ENCODE measurements around the gene HM13. TPM values are rescaled to one million over a fixed set of nuclear protein-coding genes. Genes with fewer than 3 reads are reported as not detected.
A peak's percentile ranks its signal among the peaks of the same experiment; 100 is the strongest.

HM13 gene
- total and polyA plus RNA-seq, 8 donors: 10.7 to 181 (median 91.8) TPM

GRCh38 chr20:31565699-31566318 lies 51.6 kb downstream of the HM13 start:
- Histone ChIP-seq H3K27ac (peak overlapping the region; percentile 55 to 95 (median 77)), H3K4me3 (peak overlapping the region in 1 of 4 donors; percentile 9), H3K36me3 (peaks cover 42 to 93% (median 88%) of the 10 kb centered on the region in 4 donors), H3K4me1 (peaks cover 38 to 77% (median 46%) of the 10 kb centered on the region in 4 donors), H3K27me3 (no peaks in the 10 kb centered on the region), H3K9me3 (no peaks in the 10 kb centered on the region)
- intact Hi-C loops (cut with DNase I; ENCODE audit: low total_unique reads): loop anchor here (5.0 kb wide), 1 partner anchor 46 kb away; no protein-coding TSS in a partner anchor
- DNase-seq: no peak
- 62 to 79% (median 74%) methylated on average over 3 to 6 of the region's 6 CpGs for WGBS, 5 donors
- TF ChIP-seq POLR2A (IDR thresholded peaks at IDR 0.05) (no peak), POLR2AphosphoS5 (IDR thresholded peaks at IDR 0.05) (no peak), CTCF (IDR thresholded peaks at IDR 0.05) (no peak), EP300 (IDR thresholded peaks at IDR 0.05) (no peak)

- intact Hi-C loops (cut with DNase I; ENCODE audit: low total_unique reads): loop anchor here (5.0 kb wide), 1 partner anchor 46 kb away; no protein-coding TSS in a partner anchor
- Histone ChIP-seq H3K4me1 (peaks cover 38 to 77% (median 46%) of the 10 kb centered on the region in 4 donors), H3K36me3 (peaks cover 42 to 90% (median 85%) of the 10 kb centered on the region in 4 donors), H3K9me3 (no peaks in the 10 kb centered on the region), H3K27me3 (no peaks in the 10 kb centered on the region), H3K27ac (peak overlapping the region; percentile 55 to 95 (median 77)), H3K4me3 (peak overlapping the region in 1 of 4 donors; percentile 9)
- 75 to 97% (median 86%) methylated on average over 1 of the region's 1 CpG; no CpG with 5 or more reads in 1 of the 5 donors for WGBS, 5 donors
- DNase-seq: no peak
- TF ChIP-seq POLR2AphosphoS5 (IDR thresholded peaks at IDR 0.05): no peak
- TF ChIP-seq CTCF (IDR thresholded peaks at IDR 0.05): no peak
- no peak for TF ChIP-seq POLR2A (IDR thresholded peaks at IDR 0.05)
- no peak for TF ChIP-seq EP300 (IDR thresholded peaks at IDR 0.05)
Observed at GRCh38 chr20:31566319-31566657, 52.0 kb downstream of the HM13 start.

GRCh38 chr20:31566658-31567379 lies 52.6 kb downstream of the HM13 start:
- peaks cover 38 to 77% (median 50%) of the 10 kb centered on the region in 4 donors for H3K4me1 ChIP-seq
- H3K36me3 ChIP-seq: peaks cover 39 to 84% (median 79%) of the 10 kb centered on the region in 4 donors
- H3K4me3 ChIP-seq: peak overlapping the region in 1 of 4 donors; percentile 9
- no peaks in the 10 kb centered on the region for H3K9me3 ChIP-seq
- DNase-seq: peak; percentile 63 to 79
- intact Hi-C loops (cut with DNase I; ENCODE audit: low total_unique reads): loop anchor here (5.0 kb wide), 1 partner anchor 45 kb away; no protein-coding TSS in a partner anchor
- TF ChIP-seq POLR2AphosphoS5 (IDR thresholded peaks at IDR 0.05) (no peak), POLR2A (IDR thresholded peaks at IDR 0.05) (no peak), CTCF (IDR thresholded peaks at IDR 0.05) (no peak), EP300 (IDR thresholded peaks at IDR 0.05) (no peak)
- peak overlapping the region; percentile 55 to 95 (median 77) for H3K27ac ChIP-seq
- 34 to 63% (median 45%) methylated on average over 10 to 14 of the region's 14 CpGs for WGBS, 5 donors
- H3K27me3 ChIP-seq: no peaks in the 10 kb centered on the region

- intact Hi-C loops (cut with DNase I; ENCODE audit: low total_unique reads): loop anchor here (5.0 kb wide), 1 partner anchor 45 kb away; no protein-coding TSS in a partner anchor
- Histone ChIP-seq H3K36me3 (peaks cover 34 to 79% (median 74%) of the 10 kb centered on the region in 4 donors), H3K4me1 (peaks cover 43 to 80% (median 56%) of the 10 kb centered on the region in 4 donors), H3K4me3 (peak overlapping the region in 1 of 4 donors; percentile 9), H3K9me3 (no peaks in the 10 kb centered on the region), H3K27ac (peak overlapping the region; percentile 55 to 95 (median 77)), H3K27me3 (no peaks in the 10 kb centered on the region)
- no peak for TF ChIP-seq POLR2A (IDR thresholded peaks at IDR 0.05)
- no peak for TF ChIP-seq CTCF (IDR thresholded peaks at IDR 0.05)
- no peak for TF ChIP-seq EP300 (IDR thresholded peaks at IDR 0.05)
- TF ChIP-seq POLR2AphosphoS5 (IDR thresholded peaks at IDR 0.05): no peak
- DNase-seq: no peak
Observed at GRCh38 chr20:31567380-31567720, 53.1 kb downstream of the HM13 start.

Data from stomach (tissue), 9 donors.